A549 (cell line): ENCODE data around the gene TUBA4B. TPM values are rescaled to one million over a fixed set of nuclear protein-coding genes. Genes with fewer than 3 reads are reported as not detected.

ENCODE experiments used
- ATAC-seq, 2 experiments: fragments of 200-7000 bp in 1 of 2; fragments of >200 bp in 1 of 2; cut with Nextera tagmentation in 1 of 2; cut with Tn5 transposase in 1 of 2; 3 replicates each; pipeline versions ENCODE4 v1.8.0 to v1.9.1; 2018 to 2020; ENCODE audit warnings: mild to moderate bottlenecking in 1 of 2, moderate library complexity in 1 of 2
- CTCF ChIA-PET: fragments of 300-600 bp; sonication (Branson Sonifier 250); formaldehyde crosslinking; extraction: SDS; loops from one replicate; lab custom pipeline; 2021; ENCODE audit warnings: antibody characterized with exemption, inconsistent platforms; lab: Yijun Ruan, JAX
- POLR2A ChIA-PET: fragments of 350-600 bp; formaldehyde crosslinking; extraction: SDS; loops from one replicate; lab custom pipeline; 2021; ENCODE audit warnings: antibody characterized with exemption, inconsistent platforms; lab: Yijun Ruan, JAX
- DNase-seq, 2 experiments: peaks; one replicate each; pipeline versions ENCODE4 v3.0.0 to v3.0.0-alpha.2; 2011 to 2016; ENCODE audit warnings: low read depth in 1 of 2, low spot score in 1 of 2
- FAIRE-seq: peaks from 2 replicates; lab custom pipeline; 2011; peaks lifted over from hg19 to GRCh38; lab: Jason Lieb, UNC
- H3K27ac ChIP-seq, 2 experiments: fragments of >200 bp; sonication (Bioruptor Twin); formaldehyde crosslinking; 3 replicates each; pipeline ENCODE4 v1.5.1; 2016 to 2017
- H3K4me1 ChIP-seq: fragments of >200 bp; sonication (Bioruptor Twin); formaldehyde crosslinking; 3 replicates; pipeline ENCODE4 v1.6.1; 2016
- H3K4me2 ChIP-seq: fragments of >200 bp; sonication (Bioruptor Twin); formaldehyde crosslinking; 3 replicates; pipeline ENCODE4 v1.6.1; 2016
- H3K4me3 ChIP-seq: fragments of >200 bp; sonication (Bioruptor Twin); formaldehyde crosslinking; 3 replicates; pipeline ENCODE4 v1.5.1; 2016
- H3K9me3 ChIP-seq: fragments of >200 bp; sonication (Bioruptor Twin); formaldehyde crosslinking; 3 replicates; pipeline ENCODE4 v1.6.1; 2016
- CBX8 ChIP-seq: fragments of 200-600 bp; sonication (generic); IDR thresholded peaks from 2 replicates; pipeline ENCODE4 v1.6.1; 2016
- CHD4 ChIP-seq: fragments of 200-600 bp; sonication (generic); IDR thresholded peaks from 2 replicates; pipeline ENCODE4 v1.6.1; 2016; ENCODE audit warnings: antibody characterized with exemption, mild to moderate bottlenecking, borderline replicate concordance
- EHF ChIP-seq: fragments of 250-450 bp; sonication (Bioruptor Pico); IDR thresholded peaks from 2 replicates; pipeline ENCODE4 v1.5.0; 2020; ENCODE audit warnings: mild to moderate bottlenecking
- FOXS1 ChIP-seq: fragments of 250-450 bp; sonication (Bioruptor Pico); IDR thresholded peaks from 2 replicates; pipeline ENCODE4 v1.5.0; 2020; ENCODE audit warnings: mild to moderate bottlenecking, moderate library complexity
- GATA3 ChIP-seq: IDR thresholded peaks from 2 replicates; pipeline ENCODE4 v1.6.1; 2012; ENCODE audit warnings: borderline replicate concordance
- HEYL ChIP-seq: fragments of 250-450 bp; sonication (Bioruptor Pico); IDR thresholded peaks from 2 replicates; pipeline ENCODE4 v1.8.0; 2021; ENCODE audit warnings: mild to moderate bottlenecking, moderate library complexity
- HOXA7 ChIP-seq: fragments of 250-450 bp; sonication (Bioruptor Pico); IDR thresholded peaks from 2 replicates; pipeline ENCODE4 v1.5.0; 2020; ENCODE audit warnings: mild to moderate bottlenecking, moderate library complexity
- HOXB13 ChIP-seq: fragments of 250-450 bp; sonication (Bioruptor Pico); IDR thresholded peaks from 2 replicates; pipeline ENCODE4 v1.5.0; 2020; ENCODE audit warnings: low read depth, mild to moderate bottlenecking, moderate library complexity
- JUN ChIP-seq, 2 experiments: fragments of >200 bp; sonication (Bioruptor Twin); formaldehyde crosslinking; IDR thresholded peaks; 2 replicates in 1 of 2; 3 replicates in 1 of 2; pipeline ENCODE4 v1.6.1; 2016 to 2017
- MAFK ChIP-seq: fragments of 450-650 bp; IDR thresholded peaks from 2 replicates; pipeline ENCODE4 v1.6.1; 2014; ENCODE audit not compliant: partially characterized antibody
- MAZ ChIP-seq: fragments of 150-350 bp; IDR thresholded peaks from 2 replicates; pipeline ENCODE4 v1.6.1; 2014; ENCODE audit warnings: antibody characterized with exemption, low read depth, low read length, borderline replicate concordance
- NPAS2 ChIP-seq: fragments of 250-450 bp; sonication (Bioruptor Pico); IDR thresholded peaks from 2 replicates; pipeline ENCODE4 v1.8.0; 2022; ENCODE audit warnings: mild to moderate bottlenecking, moderate library complexity, borderline replicate concordance
- NR3C1 ChIP-seq: fragments of >200 bp; sonication (Bioruptor Twin); formaldehyde crosslinking; IDR thresholded peaks from 3 replicates; pipeline ENCODE4 v1.6.1; 2017
- RARB ChIP-seq: fragments of 250-450 bp; sonication (Bioruptor Pico); IDR thresholded peaks from 2 replicates; pipeline ENCODE4 v1.8.0; 2021; ENCODE audit warnings: mild to moderate bottlenecking, moderate library complexity
- RCOR1 ChIP-seq: fragments of 150-350 bp; IDR thresholded peaks from 2 replicates; pipeline ENCODE4 v1.6.1; 2014; ENCODE audit warnings: antibody characterized with exemption, low read length, low read depth
- RFX5 ChIP-seq: fragments of 450-650 bp; IDR thresholded peaks from 2 replicates; pipeline ENCODE4 v1.7.1; 2014; ENCODE audit warnings: antibody characterized with exemption, mild to moderate bottlenecking, moderate library complexity
- ZC3H11A ChIP-seq: fragments of 450-650 bp; IDR thresholded peaks from 2 replicates; pipeline ENCODE4 v1.6.1; 2014; ENCODE audit warnings: antibody characterized with exemption, mild to moderate bottlenecking
- ZSCAN20 ChIP-seq: fragments of 250-450 bp; sonication (Bioruptor Pico); IDR thresholded peaks from 2 replicates; pipeline ENCODE4 v1.8.0; 2022; ENCODE audit warnings: mild to moderate bottlenecking, moderate library complexity
- WGBS: methylation state at CpG from one replicate; pipeline ENCODE4 v1.1.6; 2017; ENCODE audit errors: missing lambda C conversion rate; 5-methylcytosine and 5-hydroxymethylcytosine counted together
- polyA plus RNA-seq, 4 experiments: library from polyadenylated mRNA; depleted of rRNA in 3 of 4; stranded (reverse); fragments of >200 nt; fragmentation: RNase III in 1 of 4; extraction: RNeasy Plus Mini Kit Qiagen cat#74134 plus additional on column Dnase treatment in 1 of 4; gene quantifications; 2 replicates in 3 of 4; 3 replicates in 1 of 4; pipeline ENCODE4 v1.2.3, GENCODE V29; 2011 to 2017
- TF ChIP-seq, protein P1 (sequence below): IDR thresholded peaks from 2 replicates; pipeline ENCODE4 v1.6.1; 2012
- TF ChIP-seq, protein P2 (sequence below): fragments of >200 bp; sonication (Bioruptor Twin); formaldehyde crosslinking; IDR thresholded peaks from 3 replicates; pipeline ENCODE4 v1.5.1; 2016
- TF ChIP-seq, protein P3 (sequence below): IDR thresholded peaks from 2 replicates; pipeline ENCODE4 v1.6.1; 2012; ENCODE audit warnings: low read depth, borderline replicate concordance
- TF ChIP-seq, protein P4 (sequence below): fragments of >200 bp; sonication (Bioruptor Twin); formaldehyde crosslinking; IDR thresholded peaks from 3 replicates; pipeline ENCODE4 v1.6.1; 2016
- TF ChIP-seq, protein P5 (sequence below): fragments of 450-650 bp; IDR thresholded peaks from 2 replicates; pipeline ENCODE4 v1.6.1; 2014; ENCODE audit warnings: antibody characterized with exemption

The TUBA4B gene
- polyA plus RNA-seq, 2 of the 4 experiments (the other 2 are of a cell fraction), result 0.71 to 0.94 TPM

DNA sequence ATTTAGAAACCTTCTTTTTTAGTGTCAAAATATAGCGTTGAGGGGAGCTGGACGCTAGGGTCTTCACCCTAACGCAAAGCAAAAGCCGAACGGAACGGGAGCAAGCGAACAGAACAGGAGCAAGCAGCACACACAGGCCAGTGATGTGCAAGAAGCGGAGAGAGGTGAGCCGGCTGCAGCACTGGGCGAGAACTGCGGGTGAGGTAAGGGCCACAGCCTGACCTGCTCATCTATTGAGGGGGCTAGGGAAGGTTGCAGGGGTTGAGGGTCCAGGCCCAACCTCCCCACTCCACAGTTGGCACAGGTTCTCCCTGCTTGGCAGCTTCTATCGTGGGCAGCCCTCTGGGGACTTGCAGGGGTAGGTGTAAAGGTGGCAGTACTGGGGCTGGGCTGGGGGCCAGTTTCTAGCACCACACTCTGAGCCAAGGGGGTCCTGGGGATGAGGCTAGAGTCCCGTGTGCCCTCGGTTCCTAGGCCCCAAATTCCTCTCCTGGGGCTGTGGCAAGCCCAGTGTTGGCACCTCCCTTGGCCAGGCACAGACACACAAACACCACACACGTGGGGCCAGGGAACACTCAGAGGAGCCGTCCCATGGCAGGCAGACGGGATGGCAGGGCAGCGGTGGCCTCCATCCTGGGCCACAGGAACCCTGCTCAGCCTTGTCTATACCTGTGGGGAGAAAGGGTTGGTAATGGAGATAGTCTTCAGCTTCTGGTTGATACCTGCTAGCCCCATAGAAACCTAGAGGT is 33.1 kb upstream of the TUBA4B start:
- TF ChIP-seq HOXB13 (CRISPR knock-in tag) (no peak), EHF (no peak), MAFK (no peak), FOXS1 (CRISPR knock-in tag) (no peak), ZSCAN20 (CRISPR knock-in tag) (no peak), RFX5 (no peak), CHD4 (no peak), CBX8 (no peak), NR3C1 (no peak), GATA3 (no peak), JUN (IDR thresholded peaks at IDR 0.05) (no peak)
- TF ChIP-seq, protein P1, sequence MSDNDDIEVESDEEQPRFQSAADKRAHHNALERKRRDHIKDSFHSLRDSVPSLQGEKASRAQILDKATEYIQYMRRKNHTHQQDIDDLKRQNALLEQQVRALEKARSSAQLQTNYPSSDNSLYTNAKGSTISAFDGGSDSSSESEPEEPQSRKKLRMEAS, result no peak
- TF ChIP-seq, protein P2, sequence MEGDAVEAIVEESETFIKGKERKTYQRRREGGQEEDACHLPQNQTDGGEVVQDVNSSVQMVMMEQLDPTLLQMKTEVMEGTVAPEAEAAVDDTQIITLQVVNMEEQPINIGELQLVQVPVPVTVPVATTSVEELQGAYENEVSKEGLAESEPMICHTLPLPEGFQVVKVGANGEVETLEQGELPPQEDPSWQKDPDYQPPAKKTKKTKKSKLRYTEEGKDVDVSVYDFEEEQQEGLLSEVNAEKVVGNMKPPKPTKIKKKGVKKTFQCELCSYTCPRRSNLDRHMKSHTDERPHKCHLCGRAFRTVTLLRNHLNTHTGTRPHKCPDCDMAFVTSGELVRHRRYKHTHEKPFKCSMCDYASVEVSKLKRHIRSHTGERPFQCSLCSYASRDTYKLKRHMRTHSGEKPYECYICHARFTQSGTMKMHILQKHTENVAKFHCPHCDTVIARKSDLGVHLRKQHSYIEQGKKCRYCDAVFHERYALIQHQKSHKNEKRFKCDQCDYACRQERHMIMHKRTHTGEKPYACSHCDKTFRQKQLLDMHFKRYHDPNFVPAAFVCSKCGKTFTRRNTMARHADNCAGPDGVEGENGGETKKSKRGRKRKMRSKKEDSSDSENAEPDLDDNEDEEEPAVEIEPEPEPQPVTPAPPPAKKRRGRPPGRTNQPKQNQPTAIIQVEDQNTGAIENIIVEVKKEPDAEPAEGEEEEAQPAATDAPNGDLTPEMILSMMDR, result no peak
- H3K4me3 ChIP-seq, result no peak overlapping the region
- DNase-seq (no peak), ATAC-seq (no peak), FAIRE-seq (no peak)
- 96% methylated on average over 18 of the region's 18 CpGs for WGBS
- ChIA-PET CTCF (interaction anchor here (0.7 to 7.3 kb wide), 10 partner anchors 9 to 311 kb away, joined by 3 to 79 read pairs (median 4); partner anchors contain the start of genes ANKZF1, ATG9A and DNAJB2), POLR2A (interaction anchor here (2.5 to 3.8 kb wide), 3 partner anchors 13 to 54 kb away, joined by 19 to 25 read pairs (median 22); partner anchors contain the start of gene ZFAND2B)
- peaks cover 30% of the 10 kb centered on the region for H3K4me1 ChIP-seq
- H3K9me3 ChIP-seq, result no peaks in the 10 kb centered on the region
- H3K27ac ChIP-seq, result no peak overlapping the region; a peak in 1 of 6 replicates
- H3K4me2 ChIP-seq, result no peak overlapping the region

DNA sequence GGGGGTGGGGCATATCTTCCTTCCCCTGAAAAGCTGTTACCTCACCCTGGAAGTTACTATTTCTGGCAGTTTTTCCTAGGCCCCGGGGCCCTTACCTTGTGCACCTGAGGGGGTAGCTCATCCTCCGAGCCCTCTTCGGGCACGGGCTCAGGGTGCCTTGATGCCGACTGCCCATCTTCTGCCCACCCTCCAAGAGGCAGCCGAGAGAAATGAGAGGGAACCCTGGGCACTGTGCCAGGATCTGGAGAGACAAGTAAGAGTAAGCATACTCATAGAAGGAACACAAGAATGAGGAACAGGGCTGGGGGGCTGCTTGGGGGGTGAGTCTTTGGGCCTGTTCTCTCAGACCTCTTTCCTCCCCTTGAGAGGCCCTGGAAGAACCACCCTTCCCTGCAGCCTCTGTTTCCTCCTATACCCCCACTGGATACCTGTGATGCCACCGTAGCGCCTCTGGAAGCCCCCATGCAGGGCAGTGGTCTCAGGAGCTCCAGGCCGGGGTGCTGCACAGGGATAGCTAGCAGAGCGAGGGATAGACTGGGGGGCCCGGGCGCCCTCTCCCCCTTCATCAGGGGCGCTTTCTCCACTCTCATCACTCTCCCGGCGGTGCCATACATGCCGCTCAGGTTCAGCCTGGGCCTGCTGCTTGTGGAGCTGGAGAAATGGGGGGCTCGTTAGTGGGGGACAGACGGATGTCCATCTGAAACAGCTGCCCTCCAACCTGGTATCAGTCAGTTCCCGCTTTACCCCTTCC is 32.2 kb upstream of the TUBA4B start:
- DNase-seq (no peak), ATAC-seq (no peak), FAIRE-seq (no peak)
- ChIA-PET POLR2A (no interaction called here), CTCF (interaction anchor here (1.0 to 7.3 kb wide), 8 partner anchors 9 to 310 kb away, joined by 3 to 79 read pairs (median 5); partner anchors contain the start of genes ANKZF1, ATG9A and DNAJB2)
- WGBS, result 91% methylated on average over 18 of the region's 19 CpGs
- TF ChIP-seq MAZ (no peak), RARB (no peak), ZC3H11A (no peak), RCOR1 (no peak), NPAS2 (CRISPR knock-in tag) (no peak), HOXA7 (CRISPR knock-in tag) (no peak), HEYL (no peak)
- TF ChIP-seq, protein P3, sequence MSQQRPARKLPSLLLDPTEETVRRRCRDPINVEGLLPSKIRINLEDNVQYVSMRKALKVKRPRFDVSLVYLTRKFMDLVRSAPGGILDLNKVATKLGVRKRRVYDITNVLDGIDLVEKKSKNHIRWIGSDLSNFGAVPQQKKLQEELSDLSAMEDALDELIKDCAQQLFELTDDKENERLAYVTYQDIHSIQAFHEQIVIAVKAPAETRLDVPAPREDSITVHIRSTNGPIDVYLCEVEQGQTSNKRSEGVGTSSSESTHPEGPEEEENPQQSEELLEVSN, result no peak
- TF ChIP-seq, protein P4, sequence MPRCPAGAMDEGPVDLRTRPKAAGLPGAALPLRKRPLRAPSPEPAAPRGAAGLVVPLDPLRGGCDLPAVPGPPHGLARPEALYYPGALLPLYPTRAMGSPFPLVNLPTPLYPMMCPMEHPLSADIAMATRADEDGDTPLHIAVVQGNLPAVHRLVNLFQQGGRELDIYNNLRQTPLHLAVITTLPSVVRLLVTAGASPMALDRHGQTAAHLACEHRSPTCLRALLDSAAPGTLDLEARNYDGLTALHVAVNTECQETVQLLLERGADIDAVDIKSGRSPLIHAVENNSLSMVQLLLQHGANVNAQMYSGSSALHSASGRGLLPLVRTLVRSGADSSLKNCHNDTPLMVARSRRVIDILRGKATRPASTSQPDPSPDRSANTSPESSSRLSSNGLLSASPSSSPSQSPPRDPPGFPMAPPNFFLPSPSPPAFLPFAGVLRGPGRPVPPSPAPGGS, result no peak
- TF ChIP-seq, protein P5, sequence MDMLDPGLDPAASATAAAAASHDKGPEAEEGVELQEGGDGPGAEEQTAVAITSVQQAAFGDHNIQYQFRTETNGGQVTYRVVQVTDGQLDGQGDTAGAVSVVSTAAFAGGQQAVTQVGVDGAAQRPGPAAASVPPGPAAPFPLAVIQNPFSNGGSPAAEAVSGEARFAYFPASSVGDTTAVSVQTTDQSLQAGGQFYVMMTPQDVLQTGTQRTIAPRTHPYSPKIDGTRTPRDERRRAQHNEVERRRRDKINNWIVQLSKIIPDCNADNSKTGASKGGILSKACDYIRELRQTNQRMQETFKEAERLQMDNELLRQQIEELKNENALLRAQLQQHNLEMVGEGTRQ, result no peak
- peaks cover 24% of the 10 kb centered on the region for H3K4me1 ChIP-seq
- H3K27ac ChIP-seq, result no peak overlapping the region
- no peaks in the 10 kb centered on the region for H3K9me3 ChIP-seq
- no peak overlapping the region for H3K4me3 ChIP-seq
- no peak overlapping the region for H3K4me2 ChIP-seq
